ENCODE results near the gene PRAMEF11.

The PRAMEF11 gene

DNA sequence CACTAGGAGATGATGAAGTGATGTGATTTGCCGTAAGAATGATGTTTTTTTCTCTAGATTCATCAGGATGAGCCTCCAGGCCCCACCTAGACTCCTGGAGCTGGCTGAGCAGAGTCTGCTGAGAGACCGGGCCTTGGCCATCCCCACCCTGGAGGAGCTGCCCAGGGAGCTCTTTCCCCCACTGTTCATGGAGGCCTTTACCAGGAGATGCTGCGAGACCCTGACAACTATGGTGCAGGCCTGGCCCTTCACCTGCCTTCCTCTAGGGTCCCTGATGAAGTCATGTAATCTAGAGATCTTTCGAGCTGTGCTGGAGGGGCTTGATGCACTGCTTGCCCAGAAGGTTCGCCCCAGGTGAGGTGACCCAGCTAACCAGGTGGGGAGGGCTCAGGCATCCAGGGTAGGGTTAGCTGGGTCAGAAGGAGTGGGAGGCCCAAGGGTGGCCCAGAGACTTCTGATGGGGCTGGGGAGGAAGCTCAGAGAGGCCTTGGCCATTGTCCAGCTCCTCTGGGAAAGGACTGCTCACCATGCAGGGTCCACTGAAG is 56.3 kb downstream of the PRAMEF11 start:
- no peak for DNase-seq (ENCODE audit: low read depth, low spot score)
